ENCODE data around the gene FKRP.
"Not testable (repeated sequence)": the region's sequence is repeated elsewhere in the genome, so short reads cannot be mapped to it uniquely, and the experiment has no call there.

The FKRP gene

GRCh38 chr19:46785980-46786235, 40.1 kb downstream of the FKRP start:
- DNase-seq: no peak

- DNase-seq: peak; percentile 76
Observed at GRCh38 chr19:46786236-46787039, 40.6 kb downstream of the FKRP start.

- no peak for DNase-seq
Observed at GRCh38 chr19:46787040-46787330, 41.1 kb downstream of the FKRP start.

DNA sequence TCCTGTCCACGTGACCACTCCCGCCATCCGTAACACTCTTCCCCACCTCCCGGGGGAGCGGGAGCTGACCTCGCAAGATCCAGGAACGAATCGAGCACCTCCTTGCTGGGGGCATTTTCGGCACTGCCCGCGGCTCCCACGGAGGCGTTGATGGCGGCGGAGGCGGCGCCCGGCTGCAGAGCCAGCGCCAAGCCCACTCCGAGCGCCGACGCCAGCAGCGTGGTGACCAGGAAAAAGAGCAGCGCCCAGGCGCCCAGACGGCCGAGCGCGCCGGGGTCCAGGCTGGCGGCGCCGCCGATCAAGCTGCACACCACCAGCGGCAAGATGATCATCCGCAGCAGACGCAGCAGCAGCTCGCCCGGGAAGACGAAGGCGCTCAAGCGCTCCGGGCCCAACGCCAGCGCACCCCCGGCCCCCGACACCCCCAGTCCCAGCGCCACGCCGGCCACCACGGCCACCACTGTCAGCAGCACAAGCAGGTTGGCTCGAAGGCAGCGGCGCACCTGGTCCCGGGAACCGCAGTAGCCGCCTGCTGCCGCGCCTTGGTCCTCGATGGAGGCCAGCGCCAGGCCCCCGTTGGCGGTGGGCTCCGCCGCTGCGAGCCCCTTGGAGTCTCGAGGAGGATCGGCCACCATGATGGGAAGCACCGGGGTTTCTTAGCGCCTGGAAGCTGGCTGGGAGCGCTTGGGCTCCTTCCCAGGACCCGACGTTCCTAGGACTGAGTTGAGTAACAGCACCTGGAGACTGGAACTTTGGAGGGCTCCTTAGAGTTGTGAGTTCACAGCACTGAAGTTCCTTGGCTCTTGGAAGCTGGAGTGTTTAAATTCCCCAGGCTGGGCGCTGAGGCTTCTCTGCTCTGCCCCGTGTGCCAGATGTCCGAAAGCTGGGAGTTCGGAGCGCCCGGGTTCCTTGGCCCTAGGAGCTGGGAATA, 41.7 kb downstream of the FKRP start:
- DNase-seq: peak; percentile 83

GRCh38 chr19:46788262-46788967, 42.6 kb downstream of the FKRP start, which contains the start of gene SLC1A5:
Gene SLC1A5 (minus strand): TSS chr19:46788594. CDS start chr19:46787965, 629 bp downstream.
- DNase-seq: peak; percentile 84

GRCh38 chr19:46788968-46789338, 43.1 kb downstream of the FKRP start:
- no peak for DNase-seq

DNA sequence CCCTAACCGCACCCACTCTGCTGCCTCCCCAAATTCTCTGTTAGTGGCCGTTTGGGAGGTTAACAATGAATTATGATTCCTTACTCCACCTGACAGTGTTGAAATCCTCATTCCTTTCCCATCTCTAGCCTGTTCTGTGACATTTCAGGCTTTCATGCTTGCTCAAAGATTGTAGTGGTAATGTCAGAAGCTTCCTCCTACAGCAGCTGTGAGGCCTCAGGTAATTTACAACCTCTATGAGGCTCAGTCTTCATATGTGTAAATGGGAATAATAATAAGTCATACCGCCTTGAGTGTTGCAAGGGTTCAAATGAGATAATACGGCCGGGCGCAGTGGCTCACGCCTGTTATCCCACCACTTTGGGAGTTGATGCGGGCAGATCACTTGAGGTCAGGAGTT, 43.5 kb downstream of the FKRP start:
- DNase-seq: no peak

DNA sequence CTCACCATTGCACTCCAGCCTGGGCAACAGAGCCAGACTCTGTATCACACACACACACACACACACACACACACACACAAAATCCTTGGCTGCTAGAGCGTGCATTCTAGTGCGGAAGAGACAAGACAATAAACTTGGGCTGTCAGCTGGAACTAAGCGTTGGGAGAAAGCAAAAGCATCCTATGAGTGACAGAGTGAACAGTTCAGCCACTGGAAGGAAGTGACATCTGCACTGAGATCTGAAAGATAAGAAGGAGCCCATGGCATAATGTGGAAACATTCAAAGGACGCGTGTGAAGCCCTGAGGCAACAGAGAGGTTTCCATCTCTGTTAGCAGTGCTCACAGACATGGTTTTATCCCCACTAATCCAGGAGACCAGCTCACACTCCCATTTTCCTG, 46.1 kb downstream of the FKRP start:
- no peak for DNase-seq

DNA sequence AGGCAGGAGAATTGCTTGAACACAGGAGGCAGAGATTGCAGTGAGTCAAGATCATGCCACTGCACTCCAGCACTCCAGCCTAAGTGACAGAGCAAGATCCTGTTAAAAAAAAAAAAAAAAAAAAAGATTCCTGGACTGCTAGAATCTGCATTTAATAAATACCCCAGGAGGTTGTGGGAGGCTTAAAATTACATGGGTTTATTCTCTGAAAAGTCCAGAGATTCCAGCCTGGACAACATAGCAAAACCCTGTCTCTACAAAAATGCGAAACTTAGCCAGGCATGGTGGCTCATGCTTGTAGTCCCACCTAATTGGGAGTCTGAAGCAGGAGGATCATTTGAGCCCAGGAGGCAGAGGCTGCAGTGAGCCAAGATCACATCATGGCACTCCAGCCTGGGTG, 52.0 kb downstream of the FKRP start:
- no peak for DNase-seq

GRCh38 chr19:46798713-46799112, 52.9 kb downstream of the FKRP start:
- no peak for DNase-seq

- DNase-seq: no peak
Observed at GRCh38 chr19:46802152-46802551, 56.3 kb downstream of the FKRP start.

GRCh38 chr19:46803555-46803954, 57.7 kb downstream of the FKRP start:
- no peak for DNase-seq

- not testable (repeated sequence) for DNase-seq
Observed at GRCh38 chr19:46804432-46804831, 58.6 kb downstream of the FKRP start.

GRCh38 chr19:46806656-46807055, 60.8 kb downstream of the FKRP start:
- DNase-seq: no peak
